IMR-90 (cell line): Measurements from ENCODE around the gene NENF. TPM values are rescaled to one million over a fixed set of nuclear protein-coding genes. Genes with fewer than 3 reads are reported as not detected.

Experiments used
- ATAC-seq: fragments of 200-7000 bp; cut with Tn5 transposase; 2 replicates; pipeline ENCODE4 v1.9.1; 2020; ENCODE audit warnings: low read depth, mild to moderate bottlenecking, moderate library complexity
- BruUV-seq: library from RNA; stranded (reverse); fragments of 400-500 nt; replicated peaks from 2 replicates; lab custom pipeline; 2021; lab: Mats Ljungman, UMichigan
- CTCF ChIA-PET: fragments of 300-600 bp; formaldehyde crosslinking; extraction: SDS; loops from one replicate; lab custom pipeline; 2021; ENCODE audit warnings: antibody characterized with exemption; lab: Yijun Ruan, JAX
- POLR2A ChIA-PET: fragments of 300-600 bp; sonication (Branson Sonifier 250); formaldehyde crosslinking; loops from one replicate; lab custom pipeline; 2022; ENCODE audit warnings: antibody characterized with exemption; ENCODE audit not compliant: unreplicated experiment; lab: Charles Lee
- DNase-seq: peaks from one replicate; pipeline ENCODE4 v3.0.0; 2013
- H2AFZ ChIP-seq: replicated peaks from 2 replicates; pipeline ENCODE3; 2013; ENCODE audit warnings: low read length, mild to moderate bottlenecking; ENCODE audit not compliant: poor library complexity
- H2AK5ac ChIP-seq: 2 replicates; pipeline ENCODE4 v1.6.1; 2013; ENCODE audit warnings: low read depth, low read length, inconsistent platforms
- H2AK9ac ChIP-seq: replicated peaks from 2 replicates; pipeline ENCODE3; 2013; ENCODE audit warnings: mild to moderate bottlenecking, low read depth, low read length, moderate library complexity; ENCODE audit not compliant: poor library complexity
- H2BK120ac ChIP-seq: 2 replicates; pipeline ENCODE4 v1.6.1; 2013; ENCODE audit warnings: low read depth, low read length, inconsistent platforms
- H2BK15ac ChIP-seq: 3 replicates; pipeline ENCODE4 v1.6.1; 2013; ENCODE audit warnings: low read depth, low read length, inconsistent platforms
- H2BK20ac ChIP-seq: 2 replicates; pipeline ENCODE4 v1.6.1; 2013; ENCODE audit warnings: low read depth, mild to moderate bottlenecking, inconsistent platforms, low read length, moderate library complexity
- H2BK5ac ChIP-seq: 2 replicates; pipeline ENCODE4 v1.6.1; 2013; ENCODE audit warnings: mild to moderate bottlenecking, low read depth, low read length, inconsistent platforms; ENCODE audit not compliant: poor library complexity, severe bottlenecking
- H3K14ac ChIP-seq: replicated peaks from 2 replicates; pipeline ENCODE4 v1.6.1; 2013; ENCODE audit warnings: low read depth, low read length, inconsistent platforms
- H3K18ac ChIP-seq: 2 replicates; pipeline ENCODE4 v1.6.1; 2013; ENCODE audit warnings: low read depth, low read length, control low read depth
- H3K23ac ChIP-seq: 2 replicates; pipeline ENCODE4 v1.6.1; 2013; ENCODE audit warnings: low read depth, low read length, inconsistent platforms
- H3K27ac ChIP-seq: 2 replicates; pipeline ENCODE4 v1.5.1; 2013; ENCODE audit warnings: mild to moderate bottlenecking, control low read depth, low read length; ENCODE audit not compliant: insufficient read depth
- H3K27me3 ChIP-seq: 2 replicates; pipeline ENCODE4 v1.6.1; 2013; ENCODE audit warnings: low read length; ENCODE audit not compliant: control insufficient read depth, insufficient read depth
- H3K36me3 ChIP-seq: 2 replicates; pipeline ENCODE4 v1.6.1; 2013; ENCODE audit warnings: low read length, mixed read lengths; ENCODE audit not compliant: control insufficient read depth, insufficient read depth
- H3K4ac ChIP-seq: 2 replicates; pipeline ENCODE4 v1.6.1; 2013; ENCODE audit warnings: low read depth, low read length, inconsistent platforms
- H3K4me1 ChIP-seq: 2 replicates; pipeline ENCODE4 v1.6.1; 2013; ENCODE audit warnings: low read length, mixed read lengths; ENCODE audit not compliant: control insufficient read depth, insufficient read depth
- H3K4me2 ChIP-seq: 2 replicates; pipeline ENCODE4 v1.6.1; 2013; ENCODE audit warnings: low read depth, mild to moderate bottlenecking, control low read depth, low read length, moderate library complexity
- H3K4me3 ChIP-seq: 2 replicates; pipeline ENCODE4 v1.5.1; 2013; ENCODE audit warnings: low read depth, mild to moderate bottlenecking, control low read depth, low read length, moderate library complexity; ENCODE audit not compliant: insufficient read depth
- H3K56ac ChIP-seq: 2 replicates; pipeline ENCODE4 v1.6.1; 2013; ENCODE audit warnings: low read length, inconsistent platforms; ENCODE audit not compliant: insufficient read depth; ENCODE audit errors: extremely low read depth
- H3K79me1 ChIP-seq, 2 experiments: 2 replicates each; pipeline ENCODE4 v1.6.1; 2013; ENCODE audit warnings: low read length in 2 of 2, inconsistent platforms in 1 of 2, low read depth in 1 of 2
- H3K9ac ChIP-seq: 2 replicates; pipeline ENCODE4 v1.6.1; 2013; ENCODE audit warnings: low read depth, low read length, control low read depth
- H3K9me1 ChIP-seq: 2 replicates; pipeline ENCODE4 v1.6.1; 2013; ENCODE audit warnings: low read length, inconsistent platforms; ENCODE audit not compliant: insufficient read depth
- H3K9me3 ChIP-seq: 2 replicates; pipeline ENCODE4 v1.6.1; 2013; ENCODE audit warnings: low read length; ENCODE audit not compliant: control insufficient read depth, insufficient read depth
- H4K20me1 ChIP-seq: 2 replicates; pipeline ENCODE4 v1.6.1; 2013; ENCODE audit warnings: low read length, inconsistent platforms; ENCODE audit not compliant: insufficient read depth
- H4K5ac ChIP-seq: 2 replicates; pipeline ENCODE4 v1.6.1; 2013; ENCODE audit warnings: mild to moderate bottlenecking, low read depth, low read length, control low read depth
- H4K8ac ChIP-seq, 2 experiments: 2 replicates each; pipeline ENCODE4 v1.6.1; 2013; ENCODE audit warnings: low read depth in 2 of 2, low read length in 2 of 2, control low read depth in 1 of 2, inconsistent platforms in 1 of 2
- H4K91ac ChIP-seq: 2 replicates; pipeline ENCODE4 v1.6.1; 2013; ENCODE audit warnings: low read depth, low read length, inconsistent platforms; ENCODE audit not compliant: insufficient read depth
- CEBPB ChIP-seq: IDR thresholded peaks from 2 replicates; pipeline ENCODE4 v1.6.1; 2012; ENCODE audit warnings: low read depth, low read length, improper control_type of control experiment
- NFE2L2 ChIP-seq: fragments of 150-350 bp; IDR thresholded peaks from 2 replicates; pipeline ENCODE4 v1.6.1; 2016; ENCODE audit warnings: low read depth, mild to moderate bottlenecking, low read length
- RFX5 ChIP-seq: IDR thresholded peaks from 2 replicates; pipeline ENCODE4 v1.8.0; 2012; ENCODE audit warnings: low read depth, mild to moderate bottlenecking, low read length, moderate library complexity
- WGBS, 2 experiments: methylation state at CpG; one replicate each; pipeline versions ENCODE4 v1.1.5 to v1.1.7; 2013; ENCODE audit warnings: missing lambda C conversion rate in 2 of 2; ENCODE audit not compliant: insufficient read length in 1 of 2; ENCODE audit errors: extremely low coverage in 2 of 2; 5-methylcytosine and 5-hydroxymethylcytosine counted together
- dilution Hi-C: fragments of 300-500 bp; cut with HindIII; formaldehyde crosslinking; loops from one replicate; pipeline ENCODE4 v1.14.3; 2018; ENCODE audit warnings: low sequenced_read_pairs; ENCODE audit not compliant: unreplicated experiment
- in situ Hi-C: fragments of 300-500 bp; cut with MboI; formaldehyde crosslinking; loops from 3 replicates; pipeline ENCODE4 v1.14.3; 2019; ENCODE audit warnings: low sequenced_read_pairs, inconsistent platforms, mixed read lengths
- intact Hi-C: fragments of 100-400 bp; cut with micrococcal nuclease; formaldehyde crosslinking; loops from 2 replicates; pipeline ENCODE4 v1.10.0; 2022
- polyA plus RNA-seq, 3 experiments: library from polyadenylated mRNA; depleted of rRNA; stranded (reverse); fragments of >200 nt; gene quantifications; 2 replicates each; pipeline ENCODE4 v1.2.3, GENCODE V29; 2012; ENCODE audit warnings: low replicate concordance in 1 of 3
- total RNA-seq: library from RNA; depleted of rRNA; stranded (reverse); fragments of >200 nt; gene quantifications from 2 replicates; pipeline ENCODE4 v1.2.3, GENCODE V29; 2012
- TF ChIP-seq, protein P1 (sequence below): conservative IDR thresholded peaks from 2 replicates; pipeline ENCODE4 v1.5.1; 2012; ENCODE audit warnings: mild to moderate bottlenecking, low read depth, low read length, improper control_type of control experiment

NENF gene
- total and polyA plus RNA-seq, 2 of the 4 experiments (the other 2 are of a cell fraction): 16.0 to 40.4 TPM

DNA sequence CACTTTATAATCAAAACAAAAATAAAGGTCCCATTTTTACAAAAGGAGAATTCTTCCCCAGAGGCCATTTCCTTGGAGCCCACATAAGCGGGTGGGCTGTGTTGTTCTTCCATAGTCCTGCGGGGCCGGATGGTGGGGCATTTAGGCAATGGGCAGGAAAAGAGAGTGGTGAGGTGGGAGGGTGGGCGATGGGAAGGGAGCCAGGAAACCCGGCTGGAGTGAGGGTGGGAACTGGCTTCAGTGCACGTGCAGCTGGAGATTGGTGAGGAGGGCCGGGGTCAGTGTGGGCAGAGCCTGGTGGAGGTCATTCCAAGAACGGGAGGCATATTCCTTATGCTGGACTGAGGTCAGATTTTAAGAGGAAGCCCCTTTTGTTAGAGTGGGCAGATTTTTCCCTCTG is 13.6 kb downstream of the NENF start:
- ATAC-seq: no peak
- no peak overlapping the region for H2AK5ac ChIP-seq
- H3K14ac ChIP-seq: no peak overlapping the region
- H3K23ac ChIP-seq: no peak overlapping the region
- TF ChIP-seq, protein P1, sequence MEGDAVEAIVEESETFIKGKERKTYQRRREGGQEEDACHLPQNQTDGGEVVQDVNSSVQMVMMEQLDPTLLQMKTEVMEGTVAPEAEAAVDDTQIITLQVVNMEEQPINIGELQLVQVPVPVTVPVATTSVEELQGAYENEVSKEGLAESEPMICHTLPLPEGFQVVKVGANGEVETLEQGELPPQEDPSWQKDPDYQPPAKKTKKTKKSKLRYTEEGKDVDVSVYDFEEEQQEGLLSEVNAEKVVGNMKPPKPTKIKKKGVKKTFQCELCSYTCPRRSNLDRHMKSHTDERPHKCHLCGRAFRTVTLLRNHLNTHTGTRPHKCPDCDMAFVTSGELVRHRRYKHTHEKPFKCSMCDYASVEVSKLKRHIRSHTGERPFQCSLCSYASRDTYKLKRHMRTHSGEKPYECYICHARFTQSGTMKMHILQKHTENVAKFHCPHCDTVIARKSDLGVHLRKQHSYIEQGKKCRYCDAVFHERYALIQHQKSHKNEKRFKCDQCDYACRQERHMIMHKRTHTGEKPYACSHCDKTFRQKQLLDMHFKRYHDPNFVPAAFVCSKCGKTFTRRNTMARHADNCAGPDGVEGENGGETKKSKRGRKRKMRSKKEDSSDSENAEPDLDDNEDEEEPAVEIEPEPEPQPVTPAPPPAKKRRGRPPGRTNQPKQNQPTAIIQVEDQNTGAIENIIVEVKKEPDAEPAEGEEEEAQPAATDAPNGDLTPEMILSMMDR: no peak
- no peak for TF ChIP-seq NFE2L2
- no peak for TF ChIP-seq RFX5
- TF ChIP-seq CEBPB: no peak
- DNase-seq: no peak
- peaks cover 4 to 5% of the 10 kb centered on the region in 2 experiments; a peak in 3 of 4 replicates for H3K79me1 ChIP-seq
- no peak overlapping the region for H3K4ac ChIP-seq
- H2BK5ac ChIP-seq: no peak overlapping the region
- no peaks in the 10 kb centered on the region for H3K4me1 ChIP-seq
- no peak overlapping the region for H3K4me2 ChIP-seq
- H3K27me3 ChIP-seq: no peaks in the 10 kb centered on the region
- no peak overlapping the region for H2BK120ac ChIP-seq
- no peak overlapping the region for H4K91ac ChIP-seq
- H3K9me1 ChIP-seq: 0 out of 2 replicates have a peak, but pooled peaks cover 3% of the 10 kb centered on the region
- CTCF ChIA-PET: no interaction called here
- POLR2A ChIA-PET: no interaction called here
- no peak overlapping the region for H2AK9ac ChIP-seq
- H3K27ac ChIP-seq: no peak overlapping the region
- peaks cover 18% of the 10 kb centered on the region for H3K36me3 ChIP-seq
- H3K9me3 ChIP-seq: no peaks in the 10 kb centered on the region
- dilution Hi-C loops: no loop called here
- H4K8ac ChIP-seq: no peak overlapping the region
- H3K56ac ChIP-seq: no peak overlapping the region
- intact Hi-C loops: no loop called here
- in situ Hi-C loops: no loop called here
- no peak overlapping the region for H2AFZ ChIP-seq
- no TSS peak for BruUV-seq
- H2BK20ac ChIP-seq: no peak overlapping the region
- no peak overlapping the region for H3K4me3 ChIP-seq
- no peaks in the 10 kb centered on the region; the same call in 1 of the 2 replicates for H4K20me1 ChIP-seq
- H3K9ac ChIP-seq: no peak overlapping the region
- H3K18ac ChIP-seq: no peak overlapping the region
- 87% methylated on average over 3 of the region's 8 CpGs; no CpG with 5 or more reads in 1 of the 2 experiments for WGBS, 2 experiments
- no peak overlapping the region for H4K5ac ChIP-seq
- no peak overlapping the region for H2BK15ac ChIP-seq
